RWPE2 (cell line): ENCODE results near the gene SH3BP4.

Source experiments
- ATAC-seq: fragments of 200-7000 bp; cut with Tn5 transposase; 3 replicates; pipeline ENCODE4 v1.9.1; 2021; ENCODE audit warnings: low read depth
- DNase-seq: peaks from one replicate; pipeline ENCODE4 v3.0.0-alpha.2; 2020; ENCODE audit warnings: low spot score
- H3K27ac ChIP-seq: fragments of 450-650 bp; 2 replicates; pipeline ENCODE4 v1.5.1; 2017; ENCODE audit warnings: mild to moderate bottlenecking; ENCODE audit not compliant: poor library complexity, severe bottlenecking
- H3K27me3 ChIP-seq: fragments of 250-450 bp; sonication (Bioruptor Pico); 2 replicates; pipeline ENCODE4 v1.5.1; 2021; ENCODE audit warnings: mild to moderate bottlenecking, moderate library complexity; ENCODE audit not compliant: insufficient read depth, poor library complexity, severe bottlenecking
- H3K36me3 ChIP-seq: fragments of 250-450 bp; sonication (Bioruptor Pico); 2 replicates; pipeline ENCODE4 v1.5.1; 2020; ENCODE audit warnings: low read depth, mild to moderate bottlenecking, moderate library complexity
- H3K4me1 ChIP-seq: fragments of 250-450 bp; sonication (Bioruptor Pico); 2 replicates; pipeline ENCODE4 v1.5.1; 2021; ENCODE audit warnings: mild to moderate bottlenecking, moderate library complexity; ENCODE audit not compliant: insufficient read depth, poor library complexity, severe bottlenecking
- H3K4me3 ChIP-seq: fragments of 250-450 bp; sonication (Bioruptor Pico); 2 replicates; pipeline ENCODE4 v1.5.1; 2021; ENCODE audit warnings: mild to moderate bottlenecking, moderate library complexity; ENCODE audit not compliant: severe bottlenecking
- H3K9me3 ChIP-seq: fragments of 250-450 bp; sonication (Bioruptor Pico); 2 replicates; pipeline ENCODE4 v1.5.1; 2021; ENCODE audit warnings: mild to moderate bottlenecking, moderate library complexity; ENCODE audit not compliant: severe bottlenecking
- TF ChIP-seq, protein P1 (sequence below): fragments of 450-650 bp; IDR thresholded peaks from one replicate; pipeline ENCODE4 v1.5.1; 2017; ENCODE audit warnings: mild to moderate bottlenecking, moderate library complexity; ENCODE audit not compliant: poor library complexity, severe bottlenecking

SH3BP4 gene

DNA sequence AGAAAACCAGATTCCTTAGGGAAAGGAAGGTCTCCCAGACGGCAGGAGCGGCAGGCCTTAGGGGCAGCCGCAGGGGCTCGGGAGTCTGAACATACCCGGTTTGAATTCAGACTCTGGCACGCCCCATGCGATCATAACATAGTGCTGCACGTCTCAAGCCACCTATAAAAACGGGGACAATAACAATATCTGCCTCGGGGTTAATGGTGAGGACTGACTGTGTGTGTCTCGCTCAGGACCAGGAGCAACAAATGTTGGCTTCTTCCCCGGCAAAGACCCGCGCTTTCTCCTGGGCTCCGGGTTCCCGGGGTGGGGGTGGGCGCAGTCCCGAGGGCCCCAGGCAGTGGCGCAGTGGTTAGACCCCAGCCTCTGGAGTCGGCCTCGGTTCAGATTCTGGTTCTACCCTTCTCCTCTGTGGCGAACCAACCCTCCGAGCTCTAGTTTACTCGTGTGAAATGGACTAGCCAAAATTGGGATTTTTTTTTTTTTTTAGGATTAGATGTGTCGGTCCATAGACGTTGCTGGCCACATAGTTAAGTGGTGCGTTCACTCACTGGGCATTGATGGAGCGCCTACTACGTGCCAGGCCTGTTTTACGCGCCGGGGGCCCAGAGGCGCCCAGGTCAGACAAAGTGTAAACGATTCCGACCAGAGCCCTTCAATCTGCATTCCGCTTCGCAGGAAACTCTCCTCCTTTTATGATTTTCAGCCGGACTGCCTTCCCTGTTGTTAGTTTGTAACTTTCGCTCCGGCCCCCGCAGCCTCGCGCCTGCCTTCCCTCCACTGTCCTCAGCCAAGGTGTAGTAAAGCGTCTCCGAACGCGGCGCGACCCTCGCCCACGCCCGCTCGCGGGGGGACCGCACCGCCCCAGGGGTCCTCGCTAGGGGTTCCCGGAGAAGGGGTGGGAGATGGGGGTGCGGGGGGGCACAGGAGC is 820 bp upstream of the SH3BP4 start:
- Histone ChIP-seq H3K9me3 (no peaks in the 10 kb centered on the region), H3K4me3 (peak overlapping the region; percentile 97), H3K4me1 (peaks cover 40% of the 10 kb centered on the region), H3K27me3 (no peaks in the 10 kb centered on the region), H3K36me3 (peaks cover 10% of the 10 kb centered on the region; the same call in 1 of the 2 replicates), H3K27ac (peak overlapping the region; percentile 88)
- TF ChIP-seq, protein P1, sequence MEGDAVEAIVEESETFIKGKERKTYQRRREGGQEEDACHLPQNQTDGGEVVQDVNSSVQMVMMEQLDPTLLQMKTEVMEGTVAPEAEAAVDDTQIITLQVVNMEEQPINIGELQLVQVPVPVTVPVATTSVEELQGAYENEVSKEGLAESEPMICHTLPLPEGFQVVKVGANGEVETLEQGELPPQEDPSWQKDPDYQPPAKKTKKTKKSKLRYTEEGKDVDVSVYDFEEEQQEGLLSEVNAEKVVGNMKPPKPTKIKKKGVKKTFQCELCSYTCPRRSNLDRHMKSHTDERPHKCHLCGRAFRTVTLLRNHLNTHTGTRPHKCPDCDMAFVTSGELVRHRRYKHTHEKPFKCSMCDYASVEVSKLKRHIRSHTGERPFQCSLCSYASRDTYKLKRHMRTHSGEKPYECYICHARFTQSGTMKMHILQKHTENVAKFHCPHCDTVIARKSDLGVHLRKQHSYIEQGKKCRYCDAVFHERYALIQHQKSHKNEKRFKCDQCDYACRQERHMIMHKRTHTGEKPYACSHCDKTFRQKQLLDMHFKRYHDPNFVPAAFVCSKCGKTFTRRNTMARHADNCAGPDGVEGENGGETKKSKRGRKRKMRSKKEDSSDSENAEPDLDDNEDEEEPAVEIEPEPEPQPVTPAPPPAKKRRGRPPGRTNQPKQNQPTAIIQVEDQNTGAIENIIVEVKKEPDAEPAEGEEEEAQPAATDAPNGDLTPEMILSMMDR, result no peak
- no peak for DNase-seq
- ATAC-seq, result no peak

GRCh38 chr2:234952270-234953115 is 676 bp downstream of the SH3BP4 start:
- Histone ChIP-seq H3K4me3 (peak overlapping the region; percentile 97), H3K9me3 (no peaks in the 10 kb centered on the region), H3K4me1 (peaks cover 55% of the 10 kb centered on the region), H3K27me3 (no peaks in the 10 kb centered on the region), H3K27ac (peak overlapping the region; percentile 88), H3K36me3 (peaks cover 10% of the 10 kb centered on the region; the same call in 1 of the 2 replicates)
- no peak for DNase-seq
- no peak for ATAC-seq
- TF ChIP-seq, protein P1, result no peak

- H3K27ac ChIP-seq, result peak overlapping the region; percentile 88
- TF ChIP-seq, protein P1, result no peak
- ATAC-seq (peak; percentile 32; the same call in 2 of the 3 replicates), DNase-seq (no peak)
- H3K4me1 ChIP-seq, result peaks cover 59% of the 10 kb centered on the region
- peak overlapping the region; percentile 97 for H3K4me3 ChIP-seq
- H3K9me3 ChIP-seq, result no peaks in the 10 kb centered on the region
- H3K27me3 ChIP-seq, result no peaks in the 10 kb centered on the region
- H3K36me3 ChIP-seq, result peaks cover 10% of the 10 kb centered on the region; the same call in 1 of the 2 replicates
Measured at GRCh38 chr2:234953116-234954031, 1.6 kb downstream of the SH3BP4 start.

DNA sequence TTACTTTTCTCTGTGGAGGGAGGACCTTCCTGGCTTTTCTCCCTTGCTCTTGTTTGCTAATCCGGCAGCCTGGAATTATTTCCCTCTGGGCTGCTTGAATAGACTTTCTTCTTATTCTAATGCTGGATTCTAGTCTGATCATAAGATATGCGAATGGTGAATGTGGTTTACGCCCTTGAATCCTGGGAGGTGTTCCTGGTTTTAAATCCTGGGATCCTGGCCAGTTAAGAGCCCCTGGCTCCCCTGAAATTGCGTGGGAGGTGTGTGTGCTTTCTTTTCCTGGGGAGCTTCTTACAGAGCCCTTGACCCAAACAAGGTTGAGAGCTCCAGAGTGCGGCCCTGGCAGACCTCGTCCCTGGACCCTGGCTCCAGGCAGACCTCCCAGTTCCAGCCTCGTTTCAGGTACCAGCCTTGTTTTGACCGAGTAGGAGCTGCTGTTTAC is 2.8 kb downstream of the SH3BP4 start:
- TF ChIP-seq, protein P1, result no peak
- Histone ChIP-seq H3K27ac (peak overlapping the region; percentile 88), H3K27me3 (no peaks in the 10 kb centered on the region), H3K4me3 (peak overlapping the region; percentile 97), H3K4me1 (peaks cover 52% of the 10 kb centered on the region), H3K36me3 (peaks cover 10% of the 10 kb centered on the region; the same call in 1 of the 2 replicates), H3K9me3 (no peaks in the 10 kb centered on the region)
- DNase-seq (no peak), ATAC-seq (no peak)
